Limb (tissue), 2 donors: ENCODE measurements around the gene GSDME.

ENCODE experiments used
- DNase-seq, 2 donors: peaks; one replicate each; pipeline ENCODE4 v3.0.0-alpha.2; 2016; ENCODE audit errors: extremely low spot score in 2 of 2

GSDME gene

DNA sequence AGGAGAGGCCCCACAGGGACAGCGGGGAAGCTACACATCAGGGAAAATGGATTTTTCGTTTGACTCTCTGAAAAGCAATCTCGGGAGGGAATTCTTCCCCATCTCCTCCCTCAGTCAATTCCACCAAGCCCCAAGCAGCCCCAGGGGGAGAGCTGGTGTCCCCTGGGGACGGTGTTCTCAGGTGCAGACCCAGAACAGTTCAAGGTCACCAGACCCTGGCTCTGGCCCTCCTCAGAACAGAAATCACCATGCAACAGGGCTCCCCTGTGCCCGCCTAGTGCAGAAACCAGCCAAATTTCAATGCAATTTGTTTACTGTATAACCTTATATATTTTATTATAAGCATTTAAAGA, 34.1 kb downstream of the GSDME start:
- DNase-seq: no peak

GRCh38 chr7:24722386-24723177, 34.7 kb downstream of the GSDME start:
- peak in 1 of 2 donors; percentile 32 for DNase-seq

GRCh38 chr7:24721481-24722001, 35.7 kb downstream of the GSDME start:
- no peak for DNase-seq

DNA sequence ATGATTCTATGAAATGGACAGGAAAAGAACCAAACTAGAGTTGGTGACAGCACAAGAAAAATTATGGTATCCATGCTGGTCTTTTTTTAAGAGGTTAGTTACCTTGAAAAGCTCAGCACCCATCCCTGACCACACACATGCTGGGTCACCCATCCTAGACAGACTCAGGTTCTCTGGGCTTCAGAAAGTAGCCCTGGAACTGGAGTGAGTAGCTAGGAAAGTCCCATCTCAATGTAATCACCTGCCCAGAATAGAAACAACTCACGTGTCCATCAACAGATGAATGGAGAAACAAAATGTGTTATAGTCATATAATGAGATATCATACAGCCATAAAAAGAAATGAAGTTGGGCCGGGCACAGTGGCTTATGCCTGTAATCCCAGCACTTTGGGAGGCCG, 37.0 kb downstream of the GSDME start:
- no peak for DNase-seq

DNA sequence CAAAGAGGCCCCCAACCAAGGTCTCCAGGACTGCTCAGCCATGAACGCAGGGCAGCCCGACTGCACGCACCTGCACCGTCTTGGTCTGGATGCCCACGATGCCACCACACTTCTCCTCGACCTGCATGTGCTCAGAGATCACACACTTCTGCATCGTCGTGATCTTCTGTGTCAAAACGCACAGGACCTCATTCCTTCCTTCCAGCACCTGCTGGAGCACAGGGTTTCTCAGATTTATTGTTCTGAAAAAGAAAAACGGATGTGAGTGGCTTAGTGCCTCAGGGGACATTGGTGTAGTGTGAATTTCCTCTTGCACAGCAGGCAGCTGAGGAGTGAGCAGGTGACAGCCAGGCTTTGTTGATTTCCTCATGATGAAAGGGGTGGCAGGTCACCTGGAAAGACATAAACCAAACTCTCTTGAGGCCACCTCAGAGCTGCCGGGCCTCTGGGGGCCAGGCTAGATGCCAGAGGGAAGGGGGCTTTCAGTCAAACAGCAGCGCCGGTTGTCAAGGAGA, 38.2 kb downstream of the GSDME start:
- DNase-seq: no peak

- no peak for DNase-seq
These were observed 38.8 kb downstream of the GSDME start for GRCh38 chr7:24718431-24718831.

DNA sequence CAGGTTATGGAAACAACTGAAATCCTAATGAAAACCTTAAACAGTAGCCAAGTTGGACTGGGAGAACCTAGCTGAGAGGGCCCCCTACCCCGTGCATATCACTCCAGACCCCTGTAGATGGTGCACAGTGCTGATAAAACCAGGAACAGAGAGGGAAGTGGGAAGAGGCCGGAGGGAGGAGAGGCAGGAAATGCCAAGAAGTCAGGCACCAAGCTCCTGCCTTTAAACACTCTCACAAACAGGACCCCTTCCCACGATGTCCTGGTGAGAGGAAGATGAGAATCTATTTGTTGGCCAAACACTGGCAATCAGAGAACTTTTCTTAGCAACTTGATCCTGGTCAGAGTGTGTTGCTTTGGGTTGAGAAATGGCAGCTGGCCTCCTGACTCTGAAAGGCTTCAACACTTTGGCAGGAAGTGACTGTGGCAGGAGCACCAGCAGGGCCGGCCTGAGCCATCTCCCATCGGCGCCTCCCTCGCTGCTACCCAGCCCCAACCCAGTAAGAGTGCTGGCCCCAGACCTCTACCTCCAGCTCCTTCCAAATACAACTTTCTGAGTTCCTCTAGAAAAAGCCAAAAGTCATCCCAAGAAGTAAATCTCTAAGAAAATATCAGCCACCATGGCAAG, 39.5 kb downstream of the GSDME start:
- DNase-seq: no peak

DNA sequence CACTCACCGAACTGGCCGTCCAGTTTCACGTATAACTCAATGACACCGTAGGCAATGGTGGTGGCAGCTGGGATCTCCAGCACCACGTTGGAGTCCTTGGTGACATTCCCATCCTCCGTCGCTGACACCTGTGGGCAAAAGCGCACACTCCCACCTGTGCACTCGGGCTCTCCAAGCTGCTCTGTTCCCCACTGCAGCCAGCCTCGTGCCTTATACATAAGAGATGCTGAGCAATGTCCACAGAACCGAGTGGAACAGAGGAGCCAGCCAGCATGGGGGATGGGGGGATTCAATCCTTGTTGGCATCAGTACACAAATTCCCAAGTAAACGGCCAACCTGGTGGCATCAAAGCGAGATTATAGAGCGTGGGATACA, 40.0 kb downstream of the GSDME start:
- no peak for DNase-seq

DNA sequence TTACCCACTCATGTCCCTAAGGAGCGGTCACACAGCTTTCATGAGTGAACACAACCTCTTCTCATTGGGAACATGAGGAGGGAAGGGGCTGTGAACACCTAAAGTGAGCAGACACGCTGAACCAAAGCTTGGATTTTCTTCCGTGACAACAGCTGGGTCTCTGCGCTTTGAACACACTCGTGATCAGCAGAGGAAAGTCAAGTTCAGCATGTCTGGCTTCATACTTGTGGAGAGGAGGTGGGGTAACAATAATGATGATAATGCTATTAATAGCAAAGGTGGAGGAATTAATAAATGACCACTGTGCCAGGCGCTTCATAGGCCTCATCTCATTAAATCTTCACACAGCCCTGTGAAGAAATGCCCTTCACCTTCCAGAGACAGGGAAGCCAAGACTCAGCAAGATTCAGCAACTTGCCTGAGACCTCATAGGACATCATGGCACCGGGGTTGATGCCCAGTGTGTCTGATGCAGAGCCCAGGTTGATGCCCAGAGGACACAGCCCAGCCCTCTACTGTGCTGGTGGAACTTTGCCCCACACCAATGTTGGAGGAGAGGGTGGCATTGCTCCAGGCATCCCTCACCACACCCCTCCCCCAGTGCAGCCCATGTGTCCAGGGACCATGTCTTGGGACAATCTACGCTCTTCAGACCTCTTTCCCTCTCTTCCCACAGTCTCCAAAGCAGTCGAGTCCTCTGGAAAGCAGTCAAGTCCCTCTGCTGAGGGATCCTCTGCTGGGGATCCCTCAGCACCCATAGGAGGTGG, 40.6 kb downstream of the GSDME start:
- no peak for DNase-seq

- no peak for DNase-seq
These were observed 41.4 kb downstream of the GSDME start for GRCh38 chr7:24715661-24716479.

GRCh38 chr7:24715171-24715570, 42.1 kb downstream of the GSDME start:
- no peak for DNase-seq

DNA sequence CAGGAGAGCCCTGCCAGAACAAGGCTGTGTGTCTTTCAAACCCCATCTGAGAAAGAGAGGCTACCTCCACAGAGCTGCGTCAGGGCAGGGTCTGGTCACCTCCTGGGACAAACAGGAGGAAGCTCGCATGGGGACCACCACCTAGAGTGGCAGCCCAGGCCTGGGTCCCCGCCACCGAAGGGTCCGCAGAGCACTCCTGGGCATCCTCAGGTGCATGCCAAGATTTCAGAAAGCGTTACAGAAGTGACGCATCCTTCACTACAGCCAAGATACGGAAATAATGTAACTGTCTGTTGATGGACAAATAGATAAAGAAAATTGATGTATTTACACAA, 42.6 kb downstream of the GSDME start:
- no peak for DNase-seq

GRCh38 chr7:24713850-24714675, 43.2 kb downstream of the GSDME start:
- DNase-seq: no peak

- DNase-seq: no peak
These were observed 44.0 kb downstream of the GSDME start for GRCh38 chr7:24713039-24713793.

GRCh38 chr7:24709585-24710360, 47.5 kb downstream of the GSDME start:
- DNase-seq: no peak

GRCh38 chr7:24709051-24709450, 48.2 kb downstream of the GSDME start:
- no peak for DNase-seq

DNA sequence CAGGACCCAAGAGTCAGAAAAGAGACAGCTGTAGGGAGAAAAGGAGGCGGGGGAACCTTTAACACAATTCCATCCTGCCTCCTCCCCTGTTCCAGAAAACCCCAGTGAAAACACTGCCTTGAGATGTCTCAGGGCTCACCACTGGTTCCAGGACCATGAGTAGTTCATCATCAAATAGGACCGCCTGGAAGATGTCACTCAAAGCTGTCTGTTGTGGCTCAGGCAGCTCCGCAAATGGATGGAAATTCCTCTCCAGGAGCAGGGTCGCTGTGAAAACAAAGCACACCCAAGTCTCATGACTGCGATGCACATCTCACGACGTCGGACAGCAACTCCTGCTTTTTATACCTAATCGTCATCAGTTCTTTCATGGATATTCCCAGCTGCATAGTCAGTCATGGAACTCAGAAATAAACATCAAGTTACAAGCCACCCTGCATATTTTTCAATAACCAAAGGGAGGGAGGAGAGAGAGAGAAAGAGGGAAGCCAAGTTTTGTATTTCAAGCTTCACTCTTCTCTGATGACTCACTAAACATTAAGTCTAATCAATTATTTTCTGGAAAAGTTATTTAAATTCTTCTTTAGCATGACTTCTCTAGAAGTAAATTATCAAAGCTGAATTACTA, 49.2 kb downstream of the GSDME start:
- DNase-seq: no peak
